Measurements from ENCODE around the gene TBC1D22A. TPM values are rescaled to one million over a fixed set of nuclear protein-coding genes. Genes with fewer than 3 reads are reported as not detected.

TBC1D22A gene
- polyA plus RNA-seq, 1 donor (not counting 4 experiments of a cell fraction or from before 2014, with no cell fraction given), result 20.9 TPM

DNA sequence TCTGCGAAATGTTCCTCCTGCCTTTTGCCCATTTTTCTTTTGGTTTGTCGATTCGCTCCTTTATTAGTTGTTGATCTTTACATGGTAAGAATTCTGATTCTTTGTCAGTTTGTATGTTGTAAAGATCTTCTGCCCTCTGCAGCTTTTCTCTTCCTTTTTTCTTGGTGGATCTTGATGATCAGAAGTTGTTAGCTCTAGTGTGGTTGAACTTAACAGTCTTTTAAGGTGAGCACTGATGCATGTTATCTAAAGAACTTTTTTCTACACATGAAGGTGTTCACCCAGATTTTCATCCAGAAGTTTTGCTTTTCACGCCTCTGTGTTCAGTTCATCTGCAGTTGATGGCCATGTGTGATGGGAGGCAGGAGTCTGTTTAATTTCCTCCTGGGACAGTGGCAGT, 133.7 kb downstream of the TBC1D22A start:
- peaks cover 4% of the 10 kb centered on the region for H3K79me2 ChIP-seq (ENCODE audit: control insufficient read depth, insufficient read depth, low read length)
- FAIRE-seq, result no peak
- dilution Hi-C loops (cut with MboI; ENCODE audit: extremely low pct_ligation_motif_present, low sequenced_read_pairs), result no loop called here
- DNase-seq (ENCODE audit: low read depth, low spot score), result no peak
- peaks cover 9 to 11% of the 10 kb centered on the region in 2 experiments for H3K36me3 ChIP-seq (ENCODE audit: control insufficient read depth in 2 of 2, extremely low read depth in 1 of 2, insufficient read depth in 2 of 2, low read length in 2 of 2)
- H3K4me3 ChIP-seq (ENCODE audit: control insufficient read depth in 2 of 3, extremely low read depth in 1 of 3, insufficient read depth in 2 of 3, low read depth in 1 of 3, low read length in 3 of 3), result no peak overlapping the region
- H3K4me2 ChIP-seq (ENCODE audit: control insufficient read depth, extremely low read depth, insufficient read depth, low read depth, low read length), result no peak overlapping the region
- no peaks in the 10 kb centered on the region for H3K27me3 ChIP-seq (ENCODE audit: control insufficient read depth, extremely low read depth, insufficient read depth, low read length)
- H3K4me1 ChIP-seq (ENCODE audit: control insufficient read depth, extremely low read depth, insufficient read depth, low read length), result no peaks in the 10 kb centered on the region
- no peaks in the 10 kb centered on the region for H3K9me3 ChIP-seq (ENCODE audit: control insufficient read depth, low read depth, low read length)
- H3K9me1 ChIP-seq (ENCODE audit: control insufficient read depth, extremely low read depth, insufficient read depth, low read length), result no peaks in the 10 kb centered on the region
- no peak overlapping the region for H3K27ac ChIP-seq (ENCODE audit: control insufficient read depth, insufficient read depth, low read length)
- H4K20me1 ChIP-seq (ENCODE audit: control insufficient read depth, extremely low read depth, insufficient read depth, low read length), result no peaks in the 10 kb centered on the region
- H3K9ac ChIP-seq (ENCODE audit: control insufficient read depth, extremely low read depth, insufficient read depth, low read length), result no peak overlapping the region
- TF ChIP-seq EZH2 (IDR thresholded peaks at IDR 0.05; ENCODE audit: low read length), result no peak
- TF ChIP-seq CTCF (optimal IDR thresholded peaks at IDR 0.05 in 1 of 3, IDR thresholded peaks at IDR 0.05 in 1 of 3, conservative IDR thresholded peaks at IDR 0.05 in 1 of 3; ENCODE audit: extremely low read depth in 1 of 3, insufficient read depth in 2 of 3, low read length in 3 of 3), result no peak
- no peak overlapping the region for H2AFZ ChIP-seq (ENCODE audit: control insufficient read depth, low read length)

DNA sequence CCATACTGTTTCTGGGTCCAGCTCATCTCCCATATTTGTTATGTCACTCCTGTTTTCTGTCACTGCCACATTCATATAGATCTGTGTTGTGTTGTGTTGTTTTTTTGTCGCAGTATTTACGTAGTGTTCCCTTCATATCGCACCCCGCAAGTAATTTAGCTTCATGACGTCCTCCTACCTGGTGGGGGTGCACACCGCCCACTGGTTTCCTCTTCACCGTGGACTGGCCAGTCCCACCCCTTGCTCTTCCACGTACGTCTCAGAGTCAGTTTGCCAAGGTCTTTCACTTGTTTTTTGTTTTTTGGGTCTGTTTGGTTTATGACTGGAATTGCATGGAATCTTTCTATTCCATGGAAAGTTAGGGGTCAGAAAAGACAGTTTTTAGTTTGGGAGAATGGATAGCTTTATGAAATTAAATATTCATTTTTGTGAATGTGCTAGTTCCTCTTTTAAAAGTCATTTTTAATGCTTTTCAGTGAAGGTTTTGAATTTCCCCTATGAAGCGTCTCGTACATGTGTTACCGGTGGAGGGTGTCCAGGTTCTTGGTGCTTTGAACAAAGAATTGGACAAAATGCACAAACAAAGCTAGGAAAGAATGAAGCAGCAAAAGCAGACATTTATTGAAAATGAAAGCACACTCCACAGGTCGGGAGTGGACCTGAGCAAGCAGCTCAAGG, 134.3 kb downstream of the TBC1D22A start:
- FAIRE-seq (no peak), DNase-seq (ENCODE audit: low read depth, low spot score) (no peak)
- H3K4me1 ChIP-seq (ENCODE audit: control insufficient read depth, extremely low read depth, insufficient read depth, low read length), result no peaks in the 10 kb centered on the region
- no peaks in the 10 kb centered on the region for H3K9me1 ChIP-seq (ENCODE audit: control insufficient read depth, extremely low read depth, insufficient read depth, low read length)
- dilution Hi-C loops (cut with MboI; ENCODE audit: extremely low pct_ligation_motif_present, low sequenced_read_pairs), result no loop called here
- H3K9ac ChIP-seq (ENCODE audit: control insufficient read depth, extremely low read depth, insufficient read depth, low read length), result no peak overlapping the region
- H2AFZ ChIP-seq (ENCODE audit: control insufficient read depth, low read length), result no peak overlapping the region
- peaks cover 4% of the 10 kb centered on the region for H3K79me2 ChIP-seq (ENCODE audit: control insufficient read depth, insufficient read depth, low read length)
- peaks cover 9 to 12% of the 10 kb centered on the region in 2 experiments for H3K36me3 ChIP-seq (ENCODE audit: control insufficient read depth in 2 of 2, extremely low read depth in 1 of 2, insufficient read depth in 2 of 2, low read length in 2 of 2)
- no peaks in the 10 kb centered on the region for H3K27me3 ChIP-seq (ENCODE audit: control insufficient read depth, extremely low read depth, insufficient read depth, low read length)
- TF ChIP-seq CTCF (optimal IDR thresholded peaks at IDR 0.05 in 1 of 3, IDR thresholded peaks at IDR 0.05 in 1 of 3, conservative IDR thresholded peaks at IDR 0.05 in 1 of 3; ENCODE audit: extremely low read depth in 1 of 3, insufficient read depth in 2 of 3, low read length in 3 of 3) (no peak), EZH2 (IDR thresholded peaks at IDR 0.05; ENCODE audit: low read length) (no peak)
- H4K20me1 ChIP-seq (ENCODE audit: control insufficient read depth, extremely low read depth, insufficient read depth, low read length), result no peaks in the 10 kb centered on the region
- no peak overlapping the region for H3K27ac ChIP-seq (ENCODE audit: control insufficient read depth, insufficient read depth, low read length)
- no peak overlapping the region for H3K4me3 ChIP-seq (ENCODE audit: control insufficient read depth in 2 of 3, extremely low read depth in 1 of 3, insufficient read depth in 2 of 3, low read depth in 1 of 3, low read length in 3 of 3)
- no peaks in the 10 kb centered on the region for H3K9me3 ChIP-seq (ENCODE audit: control insufficient read depth, low read depth, low read length)
- no peak overlapping the region for H3K4me2 ChIP-seq (ENCODE audit: control insufficient read depth, extremely low read depth, insufficient read depth, low read depth, low read length)

Measured in keratinocyte (primary cell).